T47D (cell line): Measurements from ENCODE around the gene STX10.
"Not testable (repeated sequence)": the region's sequence is repeated elsewhere in the genome, so short reads cannot be mapped to it uniquely, and the experiment has no call there.

Experiments
- DNase-seq, 2 experiments: peaks; one replicate each; pipeline versions ENCODE4 v3.0.0 to v3.0.0-alpha.2; 2011 to 2012; ENCODE audit warnings: low read depth in 1 of 2, low spot score in 1 of 2
- JUND ChIP-seq: IDR thresholded peaks from 2 replicates; pipeline ENCODE4 v1.6.1; 2012; ENCODE audit warnings: low read depth
- in situ Hi-C: cut with HindIII; loops from 2 replicates; pipeline ENCODE4 v1.10.0; 2016; ENCODE audit warnings: low sequenced_read_pairs, low pct_unique_long_range_greater_than_20kb

Gene STX10

DNA sequence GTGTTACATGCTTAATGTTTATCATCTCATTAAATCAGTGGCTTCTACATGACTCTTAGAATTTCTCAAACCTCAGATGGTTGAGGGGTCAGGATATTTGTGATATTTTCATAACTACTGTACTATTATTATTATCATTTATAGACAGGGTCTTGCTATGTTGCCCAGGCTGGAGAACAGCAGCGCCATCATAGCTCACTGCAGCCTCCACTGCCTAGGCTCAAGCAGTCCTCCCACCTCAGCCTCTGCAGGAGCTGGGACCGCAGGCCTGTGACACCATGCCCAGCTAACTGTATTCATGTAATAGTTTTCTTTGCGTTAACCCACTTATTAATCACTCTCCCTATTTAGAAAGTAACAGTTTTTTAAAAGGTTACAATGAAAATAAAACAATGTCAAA lies 9.5 kb upstream of the STX10 start:
- no peak for TF ChIP-seq JUND
- DNase-seq: no peak
- in situ Hi-C loops: no loop called here

DNA sequence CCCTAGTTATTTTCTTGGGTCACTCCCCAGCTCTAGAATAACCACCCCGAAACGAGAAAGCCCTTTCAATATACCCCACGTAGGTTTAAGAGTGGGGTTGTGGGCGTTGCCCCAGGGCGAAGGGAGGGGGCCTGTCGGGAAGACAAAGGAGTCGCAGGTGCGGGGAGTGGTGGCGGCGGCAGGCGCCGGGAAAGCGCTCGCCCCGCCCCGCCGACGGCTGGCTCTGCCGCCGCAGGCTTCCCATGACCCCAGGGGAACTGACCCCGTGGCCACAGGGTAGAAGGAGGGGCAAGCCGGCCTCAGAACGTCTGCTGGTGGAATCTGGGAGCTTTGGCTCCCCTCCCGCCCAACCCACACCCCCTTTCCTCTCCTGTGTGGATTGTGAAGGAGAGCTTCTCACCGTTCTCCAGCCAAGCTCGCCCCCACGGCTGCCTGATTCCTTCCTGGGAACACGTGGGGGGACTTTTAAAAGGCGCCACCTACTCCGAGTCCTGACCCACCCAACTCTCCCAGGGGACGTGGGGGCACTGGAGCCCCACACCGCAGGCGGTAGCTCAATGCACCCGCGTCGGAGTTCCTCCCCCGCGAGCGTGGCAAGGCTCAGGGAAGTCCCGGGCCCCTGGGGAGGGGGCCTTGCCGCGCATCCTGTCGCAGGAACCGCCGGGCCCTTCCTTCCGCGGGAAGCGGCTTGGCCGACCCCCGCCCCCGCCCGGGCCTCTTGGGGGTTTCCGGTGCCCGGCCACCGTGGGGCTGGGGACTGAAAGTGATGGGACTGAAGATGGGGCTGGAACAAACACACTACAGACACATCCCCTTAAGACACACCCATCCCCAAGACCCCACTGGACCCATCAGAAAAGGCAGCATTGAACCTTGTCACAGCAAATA lies 5.5 kb upstream of the STX10 start:
- no peak for TF ChIP-seq JUND
- peak; percentile 44 to 81 for DNase-seq
- in situ Hi-C loops: no loop called here

DNA sequence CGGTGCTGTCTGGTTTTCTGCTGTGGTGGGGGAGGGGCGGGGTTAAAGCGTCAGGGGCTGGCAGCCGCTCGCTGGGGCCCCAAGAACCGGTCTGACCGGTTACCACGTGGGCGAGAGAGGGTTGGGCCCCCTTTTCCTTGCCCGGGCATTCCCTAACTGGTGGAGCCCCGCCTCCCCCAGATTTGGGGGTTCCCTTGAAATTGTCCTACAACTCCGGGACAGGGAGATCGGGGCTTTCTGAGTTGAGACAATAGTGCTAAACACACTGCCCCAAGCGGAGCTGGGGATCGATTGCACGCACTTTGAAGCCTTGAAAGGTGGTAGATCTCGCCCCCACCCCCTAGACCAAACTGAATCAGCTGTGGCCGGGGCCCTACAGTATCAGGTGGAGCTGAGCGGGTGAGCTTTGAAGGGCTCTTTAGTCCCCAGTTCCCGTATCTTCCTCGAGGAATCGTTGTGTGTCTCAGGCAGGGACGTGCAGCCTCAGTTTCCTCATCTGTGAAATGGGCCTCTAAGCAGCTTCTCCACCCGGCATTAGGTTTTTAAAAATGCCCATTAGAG lies 4.8 kb upstream of the STX10 start:
- peak; percentile 69 to 93 for DNase-seq
- in situ Hi-C loops: no loop called here
- TF ChIP-seq JUND: no peak

DNA sequence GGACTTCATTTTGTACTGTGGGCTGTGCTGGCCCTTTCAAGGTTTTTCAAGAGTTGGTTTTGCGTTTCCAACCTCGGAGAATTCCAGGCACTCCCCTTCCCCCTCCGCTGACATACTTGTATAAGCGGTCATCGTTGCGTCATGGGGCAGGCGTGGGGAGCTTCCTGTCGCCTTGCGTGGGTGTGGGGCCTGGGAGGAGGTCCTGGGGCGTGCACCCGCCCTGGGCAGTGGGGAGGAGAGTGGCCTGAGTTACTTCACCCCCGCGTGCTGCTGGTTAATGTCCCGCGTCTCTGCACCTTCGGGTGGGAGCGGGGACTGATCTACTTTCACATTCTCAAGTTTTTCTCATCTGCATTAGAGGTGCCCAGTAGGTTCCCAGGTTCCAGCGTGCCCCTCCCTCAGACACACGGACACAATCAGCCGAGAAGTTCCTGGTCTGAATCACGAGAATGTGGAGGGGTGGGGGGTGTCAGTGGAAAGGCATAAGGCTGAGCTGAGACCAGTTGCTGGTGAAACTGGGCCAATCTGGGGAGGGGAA lies 4.1 kb upstream of the STX10 start:
- TF ChIP-seq JUND: no peak
- in situ Hi-C loops: no loop called here
- peak; percentile 58 to 94 for DNase-seq

GRCh38 chr19:13153569-13154240 lies 3.5 kb upstream of the STX10 start:
- DNase-seq: peak in 1 of 2 experiments; percentile 34
- TF ChIP-seq JUND: no peak
- in situ Hi-C loops: no loop called here

DNA sequence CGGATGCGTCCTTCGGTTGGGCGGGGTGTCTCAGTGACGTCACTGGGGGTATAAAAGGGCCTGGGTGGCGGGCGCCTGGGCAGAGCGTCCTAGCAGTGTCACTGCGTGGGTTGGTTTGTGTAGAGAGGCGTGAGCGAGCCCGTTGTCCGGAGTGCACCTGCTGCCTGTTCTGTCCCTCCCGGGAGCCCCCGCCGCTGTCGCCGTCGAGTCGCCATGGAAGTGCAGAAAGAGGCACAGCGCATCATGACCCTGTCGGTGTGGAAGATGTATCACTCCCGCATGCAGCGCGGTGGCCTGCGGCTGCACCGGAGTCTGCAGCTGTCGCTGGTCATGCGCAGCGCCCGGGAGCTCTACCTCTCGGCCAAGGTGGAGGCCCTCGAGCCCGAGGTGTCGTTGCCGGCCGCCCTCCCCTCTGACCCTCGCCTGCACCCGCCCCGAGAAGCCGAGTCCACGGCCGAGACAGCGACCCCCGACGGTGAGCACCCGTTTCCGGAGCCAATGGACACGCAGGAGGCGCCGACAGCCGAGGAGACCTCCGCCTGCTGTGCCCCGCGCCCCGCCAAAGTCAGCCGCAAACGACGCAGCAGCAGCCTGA lies 2.9 kb upstream of the STX10 start:
- DNase-seq: peak; percentile 62 to 95
- TF ChIP-seq JUND: no peak
- in situ Hi-C loops: no loop called here

- in situ Hi-C loops: no loop called here
- TF ChIP-seq JUND: no peak
- DNase-seq: no peak
Observed at GRCh38 chr19:13152356-13152973, 2.3 kb upstream of the STX10 start.

DNA sequence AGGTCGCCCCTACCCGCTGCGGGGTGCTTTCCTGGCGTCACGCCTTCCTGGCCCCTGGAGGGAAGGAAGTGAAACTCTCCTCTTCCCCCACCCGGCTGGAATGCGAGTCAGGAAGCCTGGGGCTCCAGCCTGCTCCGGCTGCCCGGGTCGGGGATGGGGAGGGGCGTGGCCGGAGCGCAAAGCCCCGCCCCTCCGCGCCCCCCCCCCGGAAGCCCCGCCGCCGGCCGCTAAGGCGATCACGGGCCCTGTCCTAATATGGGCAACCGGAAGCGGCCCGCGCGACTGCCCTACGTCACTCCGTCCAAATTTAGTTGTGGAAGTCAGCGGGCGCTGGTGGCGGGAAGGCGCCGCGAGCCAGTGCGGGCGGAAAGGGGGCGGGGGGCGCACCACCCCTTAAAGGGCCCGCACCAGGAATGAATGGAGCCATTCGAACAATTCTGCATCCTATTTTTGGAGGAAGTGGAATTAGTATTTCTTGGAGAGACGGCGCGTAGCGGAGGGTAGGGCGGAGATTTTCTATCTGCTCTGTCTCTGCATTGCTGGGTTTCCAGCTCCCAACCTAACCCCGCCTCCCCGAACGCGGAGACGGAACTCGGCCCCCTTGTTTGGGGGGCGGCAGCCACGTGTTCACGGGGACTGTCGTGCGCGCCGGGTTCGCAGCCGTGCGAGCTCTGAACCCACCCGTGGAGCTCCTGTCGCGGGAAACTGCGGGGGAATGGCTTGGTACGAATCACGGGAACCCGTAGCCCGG lies 1.6 kb upstream of the STX10 start:
- TF ChIP-seq JUND: no peak
- in situ Hi-C loops: no loop called here
- peak; percentile 80 to 96 for DNase-seq

- TF ChIP-seq JUND: no peak
- in situ Hi-C loops: no loop called here
- DNase-seq: peak in 1 of 2 experiments; percentile 28
Observed at GRCh38 chr19:13150931-13151604, 893 bp upstream of the STX10 start.

- in situ Hi-C loops: no loop called here
- no peak for TF ChIP-seq JUND
- DNase-seq: peak in 1 of 2 experiments; percentile 44
Observed at GRCh38 chr19:13149628-13150186, 468 bp downstream of the STX10 start.

DNA sequence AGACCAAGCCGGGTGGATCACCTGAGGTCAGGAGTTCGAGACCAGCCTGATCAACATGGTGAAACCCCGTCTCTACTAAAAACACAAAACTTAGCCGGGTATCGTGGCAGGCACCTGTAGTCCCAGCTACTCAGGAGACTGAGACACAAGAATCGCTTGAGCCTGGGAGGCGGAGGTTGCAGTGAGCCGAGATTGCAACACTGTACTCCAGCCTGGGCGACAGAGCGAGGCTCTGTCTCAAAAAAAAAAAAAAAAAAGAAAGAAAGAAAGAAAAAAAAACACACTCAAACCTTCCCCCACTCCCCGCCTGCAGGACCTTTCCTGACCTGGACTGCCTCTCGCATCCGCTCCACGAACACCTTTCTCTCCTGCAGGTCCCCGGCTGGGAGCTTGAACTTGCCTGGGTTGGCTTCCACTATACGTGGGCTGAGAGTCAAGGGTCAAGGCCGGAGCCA lies 975 bp downstream of the STX10 start:
- DNase-seq, in situ Hi-C loops: not testable (repeated sequence)
